ENCODE data around the gene OAS2. TPM values are rescaled to one million over a fixed set of nuclear protein-coding genes. Genes with fewer than 3 reads are reported as not detected.
A peak's percentile ranks its signal among the peaks of the same experiment; 100 is the strongest.

Gene OAS2
- total and polyA plus RNA-seq, 7 experiments from 2014 or later, result 29.9 to 238 (median 63.6) TPM

GRCh38 chr12:113050795-113051194 is 72.5 kb downstream of the OAS2 start:
- peaks cover 0 to 26% of the 10 kb centered on the region in 2 donors for H3K4me1 ChIP-seq (ENCODE audit: control insufficient read depth in 2 of 2, insufficient read depth in 2 of 2, low read length in 2 of 2)
- CTCF ChIA-PET, result interaction anchor here (1.0 to 8.1 kb wide), 5 partner anchors 41 to 123 kb away, joined by 3 to 73 read pairs (median 8); no protein-coding TSS in a partner anchor
- peak overlapping the region in 1 of 9 donors; percentile 53 for H3K27ac Mint-ChIP-seq
- H3K36me3 ChIP-seq (ENCODE audit: control insufficient read depth in 2 of 3, insufficient read depth in 3 of 3, low read length in 3 of 3), result no peaks in the 10 kb centered on the region
- POLR2A ChIA-PET, result no interaction called here
- intact Hi-C loops (cut with micrococcal nuclease), result loop anchor here in 1 of 2 donors (10.0 kb wide), 1 partner anchor 284 kb away; the partner anchor contains the start of gene SLC8B1
- H3K4me3 ChIP-seq (ENCODE audit: low read length), result no peak overlapping the region
- peaks cover 4 to 68% (median 62%) of the 10 kb centered on the region in 7 donors for H3K4me1 Mint-ChIP-seq
- H3K27me3 ChIP-seq (ENCODE audit: control insufficient read depth in 2 of 2, insufficient read depth in 2 of 2, low read length in 2 of 2), result no peaks in the 10 kb centered on the region
- no peaks in the 10 kb centered on the region for H3K36me3 Mint-ChIP-seq
- ATAC-seq (no peak), DNase-seq (no peak)
- H3K4me3 Mint-ChIP-seq, result no peak overlapping the region
- no peaks in the 10 kb centered on the region for H3K9me3 ChIP-seq (ENCODE audit: control insufficient read depth in 2 of 3, low read length in 3 of 3)
- no peaks in the 10 kb centered on the region for H3K9me3 Mint-ChIP-seq
- H3K27me3 Mint-ChIP-seq, result peaks cover 0 to 18% (median 0%) of the 10 kb centered on the region in 5 donors
- no peak overlapping the region for H3K27ac ChIP-seq (ENCODE audit: low read depth, low read length)

GRCh38 chr12:113051759-113052158 is 73.4 kb downstream of the OAS2 start:
- peaks cover 4 to 31% of the 10 kb centered on the region in 2 donors for H3K4me1 ChIP-seq (ENCODE audit: control insufficient read depth in 2 of 2, insufficient read depth in 2 of 2, low read length in 2 of 2)
- no peak overlapping the region for H3K4me3 ChIP-seq (ENCODE audit: low read length)
- ChIA-PET POLR2A (interaction anchor here (0.7 kb wide), 1 partner anchor 129 kb away, joined by 3 read pairs; no protein-coding TSS in a partner anchor), CTCF (interaction anchor here (0.7 to 8.1 kb wide), 4 partner anchors 17 to 122 kb away, joined by 3 to 73 read pairs (median 6); no protein-coding TSS in a partner anchor)
- Mint-ChIP-seq H3K27me3 (peaks cover 0 to 24% (median 0%) of the 10 kb centered on the region in 5 donors), H3K36me3 (no peaks in the 10 kb centered on the region), H3K4me3 (peak overlapping the region in 1 of 10 donors; percentile 48), H3K27ac (peak overlapping the region in 4 of 9 donors; percentile 15 to 81 (median 46)), H3K9me3 (no peaks in the 10 kb centered on the region), H3K4me1 (peaks cover 4 to 75% (median 69%) of the 10 kb centered on the region in 7 donors)
- no peaks in the 10 kb centered on the region for H3K27me3 ChIP-seq (ENCODE audit: control insufficient read depth in 2 of 2, insufficient read depth in 2 of 2, low read length in 2 of 2)
- no peaks in the 10 kb centered on the region for H3K9me3 ChIP-seq (ENCODE audit: control insufficient read depth in 2 of 3, low read length in 3 of 3)
- no peak overlapping the region for H3K27ac ChIP-seq (ENCODE audit: low read depth, low read length)
- DNase-seq (no peak), ATAC-seq (no peak)
- intact Hi-C loops (cut with micrococcal nuclease), result loop anchor here in 1 of 2 donors (10.0 kb wide), 1 partner anchor 283 kb away; the partner anchor contains the start of gene SLC8B1
- H3K36me3 ChIP-seq (ENCODE audit: control insufficient read depth in 2 of 3, insufficient read depth in 3 of 3, low read length in 3 of 3), result no peaks in the 10 kb centered on the region

- Histone ChIP-seq H3K27me3 (ENCODE audit: control insufficient read depth in 2 of 2, insufficient read depth in 2 of 2, low read length in 2 of 2) (no peaks in the 10 kb centered on the region), H3K36me3 (ENCODE audit: control insufficient read depth in 2 of 3, insufficient read depth in 3 of 3, low read length in 3 of 3) (no peaks in the 10 kb centered on the region), H3K4me3 (ENCODE audit: low read length) (no peak overlapping the region), H3K4me1 (ENCODE audit: control insufficient read depth in 2 of 2, insufficient read depth in 2 of 2, low read length in 2 of 2) (peaks cover 4 to 31% of the 10 kb centered on the region in 2 donors), H3K9me3 (ENCODE audit: control insufficient read depth in 2 of 3, low read length in 3 of 3) (no peaks in the 10 kb centered on the region), H3K27ac (ENCODE audit: low read depth, low read length) (no peak overlapping the region)
- Mint-ChIP-seq H3K9me3 (no peaks in the 10 kb centered on the region), H3K27me3 (peaks cover 0 to 24% (median 0%) of the 10 kb centered on the region in 5 donors), H3K36me3 (no peaks in the 10 kb centered on the region), H3K4me3 (peak overlapping the region in 5 of 10 donors; percentile 2 to 48 (median 11)), H3K4me1 (peaks cover 4 to 75% (median 69%) of the 10 kb centered on the region in 7 donors), H3K27ac (peak overlapping the region in 8 of 9 donors; percentile 0 to 81 (median 32))
- intact Hi-C loops (cut with micrococcal nuclease), result loop anchor here in 1 of 2 donors (10.0 kb wide), 1 partner anchor 282 kb away; the partner anchor contains the start of gene SLC8B1
- no peak for ATAC-seq
- DNase-seq, result no peak
- ChIA-PET POLR2A (no interaction called here), CTCF (interaction anchor here (0.9 to 8.1 kb wide), 2 partner anchors 42 to 46 kb away, joined by 3 to 73 read pairs; no protein-coding TSS in a partner anchor)
Measured at GRCh38 chr12:113052326-113052725, 74.0 kb downstream of the OAS2 start.

DNA sequence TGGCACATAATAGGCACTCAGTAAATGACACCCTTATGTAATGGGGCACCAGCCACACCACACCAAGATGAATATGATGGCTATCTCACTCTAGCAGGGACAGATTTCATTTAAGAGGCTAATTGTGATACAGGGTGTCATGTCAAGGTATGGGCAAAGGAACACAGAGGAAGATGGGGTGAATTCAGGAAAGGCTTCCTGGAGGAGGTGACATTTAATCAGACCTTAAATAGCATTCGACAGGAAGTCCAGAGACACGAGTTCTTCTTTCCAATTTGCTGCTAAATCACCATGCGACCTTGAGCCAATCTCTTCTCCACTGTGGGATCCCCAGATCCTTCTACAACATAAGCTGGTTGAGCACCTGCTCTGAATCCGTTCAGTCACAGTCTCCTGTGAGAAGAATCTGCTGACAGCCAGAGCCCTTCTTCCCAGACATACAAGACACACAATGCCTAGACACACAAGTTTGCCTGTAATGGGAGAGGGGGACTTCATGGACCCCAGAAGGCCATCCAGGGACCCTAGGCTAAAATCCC is 76.7 kb downstream of the OAS2 start:
- ChIA-PET CTCF (interaction anchor here (1.2 to 8.1 kb wide), 2 partner anchors 15 to 44 kb away, joined by 3 to 73 read pairs; no protein-coding TSS in a partner anchor), POLR2A (no interaction called here)
- Mint-ChIP-seq H3K27ac (peak overlapping the region in 8 of 9 donors; percentile 17 to 90 (median 74)), H3K4me1 (peaks cover 0 to 60% (median 49%) of the 10 kb centered on the region in 7 donors), H3K36me3 (no peaks in the 10 kb centered on the region), H3K9me3 (no peaks in the 10 kb centered on the region), H3K4me3 (peak overlapping the region in 8 of 10 donors; percentile 49 to 91 (median 74)), H3K27me3 (peaks cover 0 to 28% (median 0%) of the 10 kb centered on the region in 5 donors)
- ATAC-seq (no peak), DNase-seq (no peak)
- H3K27ac ChIP-seq (ENCODE audit: low read depth, low read length), result no peak overlapping the region
- H3K4me1 ChIP-seq (ENCODE audit: control insufficient read depth in 2 of 2, insufficient read depth in 2 of 2, low read length in 2 of 2), result peaks cover 4 to 36% of the 10 kb centered on the region in 2 donors
- intact Hi-C loops (cut with micrococcal nuclease), result loop anchor here (5.0 to 10.0 kb wide), 2 partner anchors 82 to 280 kb away; partner anchors contain the start of genes RASAL1 (in 1 of the 2) and SLC8B1 (in 1 of the 2)
- H3K27me3 ChIP-seq (ENCODE audit: control insufficient read depth in 2 of 2, insufficient read depth in 2 of 2, low read length in 2 of 2), result no peaks in the 10 kb centered on the region
- H3K4me3 ChIP-seq (ENCODE audit: low read length), result no peak overlapping the region
- H3K36me3 ChIP-seq (ENCODE audit: control insufficient read depth in 2 of 3, insufficient read depth in 3 of 3, low read length in 3 of 3), result no peaks in the 10 kb centered on the region
- H3K9me3 ChIP-seq (ENCODE audit: control insufficient read depth in 2 of 3, low read length in 3 of 3), result no peaks in the 10 kb centered on the region

GRCh38 chr12:113055594-113056380 is 77.5 kb downstream of the OAS2 start:
- Histone ChIP-seq H3K9me3 (ENCODE audit: control insufficient read depth in 2 of 3, low read length in 3 of 3) (no peaks in the 10 kb centered on the region), H3K27ac (ENCODE audit: low read depth, low read length) (peak overlapping the region; percentile 72), H3K36me3 (ENCODE audit: control insufficient read depth in 2 of 3, insufficient read depth in 3 of 3, low read length in 3 of 3) (no peaks in the 10 kb centered on the region), H3K4me1 (ENCODE audit: control insufficient read depth in 2 of 2, insufficient read depth in 2 of 2, low read length in 2 of 2) (peaks cover 4 to 41% of the 10 kb centered on the region in 2 donors), H3K27me3 (ENCODE audit: control insufficient read depth in 2 of 2, insufficient read depth in 2 of 2, low read length in 2 of 2) (no peaks in the 10 kb centered on the region), H3K4me3 (ENCODE audit: low read length) (peak overlapping the region; percentile 57)
- peaks cover 0 to 28% (median 0%) of the 10 kb centered on the region in 5 donors for H3K27me3 Mint-ChIP-seq
- peak overlapping the region in 9 of 10 donors; percentile 36 to 91 (median 87) for H3K4me3 Mint-ChIP-seq
- H3K4me1 Mint-ChIP-seq, result peaks cover 0 to 54% (median 45%) of the 10 kb centered on the region in 7 donors
- no peak for DNase-seq
- no peaks in the 10 kb centered on the region for H3K9me3 Mint-ChIP-seq
- ChIA-PET CTCF (interaction anchor here (0.7 to 8.1 kb wide), 3 partner anchors 14 to 119 kb away, joined by 3 to 73 read pairs (median 3); no protein-coding TSS in a partner anchor), POLR2A (interaction anchor here (0.5 to 1.6 kb wide), 2 partner anchors 34 to 129 kb away, joined by 3 to 4 read pairs; partner anchors contain the start of gene DDX54)
- intact Hi-C loops (cut with micrococcal nuclease), result loop anchor here (5.0 to 10.0 kb wide), 2 partner anchors 82 to 279 kb away; partner anchors contain the start of genes RASAL1 (in 1 of the 2) and SLC8B1 (in 1 of the 2)
- peak overlapping the region in 8 of 9 donors; percentile 46 to 90 (median 84) for H3K27ac Mint-ChIP-seq
- no peaks in the 10 kb centered on the region for H3K36me3 Mint-ChIP-seq
- no peak for ATAC-seq

DNA sequence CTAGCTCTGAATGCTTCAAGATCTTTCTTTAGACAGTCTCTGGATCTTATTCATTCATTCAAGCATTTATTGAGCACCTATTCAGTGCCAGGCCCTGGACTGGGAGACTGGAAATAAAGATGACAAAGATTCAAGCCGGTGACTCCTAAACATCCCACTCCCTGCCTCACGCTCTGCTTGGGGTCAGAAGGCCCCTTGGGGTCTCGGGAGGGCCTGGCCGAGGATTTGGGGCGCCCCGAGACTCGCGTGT is 78.0 kb downstream of the OAS2 start:
- Mint-ChIP-seq H3K27ac (peak overlapping the region in 8 of 9 donors; percentile 46 to 90 (median 84)), H3K4me1 (peaks cover 0 to 54% (median 42%) of the 10 kb centered on the region in 7 donors), H3K9me3 (no peaks in the 10 kb centered on the region), H3K27me3 (peaks cover 0 to 28% (median 0%) of the 10 kb centered on the region in 5 donors), H3K36me3 (no peaks in the 10 kb centered on the region), H3K4me3 (peak overlapping the region in 9 of 10 donors; percentile 36 to 91 (median 87))
- Histone ChIP-seq H3K27me3 (ENCODE audit: control insufficient read depth in 2 of 2, insufficient read depth in 2 of 2, low read length in 2 of 2) (no peaks in the 10 kb centered on the region), H3K4me1 (ENCODE audit: control insufficient read depth in 2 of 2, insufficient read depth in 2 of 2, low read length in 2 of 2) (peaks cover 4 to 46% of the 10 kb centered on the region in 2 donors), H3K27ac (ENCODE audit: low read depth, low read length) (peak overlapping the region; percentile 72), H3K4me3 (ENCODE audit: low read length) (peak overlapping the region; percentile 57), H3K36me3 (ENCODE audit: control insufficient read depth in 2 of 3, insufficient read depth in 3 of 3, low read length in 3 of 3) (no peaks in the 10 kb centered on the region), H3K9me3 (ENCODE audit: control insufficient read depth in 2 of 3, low read length in 3 of 3) (no peaks in the 10 kb centered on the region)
- intact Hi-C loops (cut with micrococcal nuclease), result loop anchor here (5.0 to 10.0 kb wide), 2 partner anchors 81 to 278 kb away; partner anchors contain the start of genes RASAL1 (in 1 of the 2) and SLC8B1 (in 1 of the 2)
- DNase-seq, result no peak
- no peak for ATAC-seq
- ChIA-PET CTCF (interaction anchor here (0.7 kb wide), 1 partner anchor 118 kb away, joined by 3 read pairs; no protein-coding TSS in a partner anchor), POLR2A (interaction anchor here (0.5 to 1.6 kb wide), 2 partner anchors 33 to 129 kb away, joined by 3 to 4 read pairs; partner anchors contain the start of gene DDX54)
